OCI-M2 (cell line): ENCODE results near the gene MGLL.
"Not testable (repeated sequence)": the region's sequence is repeated elsewhere in the genome, so short reads cannot be mapped to it uniquely, and the experiment has no call there.

Experiments
- DNase-seq: peaks from one replicate; lab custom pipeline; 2025; ENCODE audit not compliant: unreplicated experiment; lab: John Stamatoyannopoulos, UW

MGLL gene

DNA sequence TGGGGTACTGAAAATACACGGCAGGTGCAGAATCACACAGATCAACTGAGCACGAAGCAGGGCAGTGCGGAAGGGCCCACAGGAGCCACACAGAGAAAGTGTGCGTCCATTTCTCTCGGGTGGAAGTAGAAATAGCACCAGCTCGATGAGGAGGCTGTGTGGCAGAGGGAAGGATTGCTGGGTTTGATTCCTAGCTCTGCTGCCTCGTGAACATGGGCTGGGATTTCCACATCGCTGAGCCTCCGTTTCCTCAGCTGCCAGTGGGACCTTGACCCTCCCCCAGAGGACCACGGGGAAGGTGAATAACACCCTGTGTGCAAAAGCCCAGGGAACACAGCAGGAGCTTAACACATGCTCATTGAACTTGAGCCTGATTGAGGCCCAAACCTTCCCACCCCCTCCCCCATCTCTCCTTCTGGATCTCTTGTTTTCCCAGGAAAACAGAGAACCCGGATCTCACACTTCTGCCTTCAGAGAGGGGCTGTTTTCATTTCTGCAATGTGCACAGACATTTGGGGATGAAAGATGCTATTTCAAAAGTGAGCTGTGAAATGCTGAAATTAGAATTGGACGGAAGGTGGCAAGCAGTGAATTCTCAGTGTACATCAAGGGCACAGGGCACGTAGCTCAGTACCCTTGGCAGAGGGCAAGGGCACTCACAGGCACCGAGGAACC lies 111.2 kb downstream of the MGLL start:
- DNase-seq: no peak

DNA sequence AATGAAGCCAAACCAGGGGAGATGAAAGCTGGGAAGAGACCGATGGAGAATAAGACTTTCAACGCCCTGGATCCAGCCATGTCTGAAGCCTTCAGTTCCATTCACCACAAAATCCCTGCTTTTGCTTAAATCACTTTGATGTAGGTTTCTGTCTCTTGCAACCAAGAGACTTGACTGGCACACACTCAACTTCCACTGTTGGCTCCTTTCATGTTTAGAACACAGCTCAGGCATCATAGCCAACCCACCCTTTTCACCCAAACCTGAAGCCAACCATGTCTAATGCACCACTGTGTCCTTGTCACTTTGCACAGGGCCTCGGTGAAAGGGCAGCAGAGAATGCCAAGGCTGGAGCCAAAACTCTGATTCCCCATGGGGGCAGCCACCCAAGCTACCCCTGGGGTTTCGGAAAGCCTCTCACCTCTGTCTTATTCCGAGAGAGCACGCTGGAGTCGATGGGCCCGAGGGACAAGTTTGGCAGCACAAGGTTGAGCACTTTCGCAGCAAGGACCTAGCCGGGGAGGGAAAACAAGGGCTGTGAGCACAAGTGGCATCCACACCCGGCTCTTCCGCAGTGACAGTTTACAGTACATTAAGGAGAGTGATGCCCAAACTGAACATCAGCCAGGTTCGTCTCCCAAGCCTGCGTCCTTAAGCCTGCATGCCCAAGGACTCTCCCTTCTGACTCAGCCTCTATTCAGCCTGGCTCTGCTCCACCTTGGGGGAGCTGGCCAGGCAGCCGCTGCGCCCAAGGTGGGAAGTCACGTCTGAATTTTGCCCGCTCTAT lies 112.0 kb downstream of the MGLL start:
- no peak for DNase-seq

DNA sequence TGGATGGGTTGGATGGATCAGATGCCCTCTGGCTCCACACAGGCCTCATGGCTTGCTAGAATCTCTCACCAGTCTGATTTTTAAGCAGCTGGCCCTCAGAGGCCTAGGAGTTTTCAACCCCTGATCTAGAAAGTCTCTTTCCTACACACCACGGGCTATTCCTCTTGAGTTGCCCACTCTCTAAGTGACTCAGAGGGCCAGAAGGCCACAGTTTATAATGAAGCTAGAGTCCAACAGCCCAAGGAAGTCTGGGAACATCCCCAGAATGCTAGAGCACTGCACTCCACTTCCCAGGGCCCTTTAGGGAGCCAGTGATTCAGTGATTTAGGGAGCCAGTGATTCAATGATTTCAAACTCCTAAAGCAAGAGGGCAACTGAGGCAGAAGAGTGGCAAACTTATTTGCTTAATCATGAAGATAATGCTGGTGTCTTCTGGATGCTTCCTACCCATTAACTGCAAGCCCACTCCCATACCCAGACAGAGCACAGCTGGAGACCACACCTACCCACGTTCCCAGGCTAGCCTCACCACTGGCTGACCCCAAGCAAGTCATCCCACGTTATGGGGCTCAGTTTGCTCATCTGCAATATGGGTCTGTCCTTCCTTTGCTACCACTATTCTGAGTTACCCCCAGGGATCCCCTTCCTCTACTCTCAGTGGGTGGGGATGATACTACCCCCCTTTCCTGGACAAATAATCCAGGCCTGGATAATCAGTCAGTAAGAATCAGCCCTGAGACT lies 112.8 kb downstream of the MGLL start:
- no peak for DNase-seq

DNA sequence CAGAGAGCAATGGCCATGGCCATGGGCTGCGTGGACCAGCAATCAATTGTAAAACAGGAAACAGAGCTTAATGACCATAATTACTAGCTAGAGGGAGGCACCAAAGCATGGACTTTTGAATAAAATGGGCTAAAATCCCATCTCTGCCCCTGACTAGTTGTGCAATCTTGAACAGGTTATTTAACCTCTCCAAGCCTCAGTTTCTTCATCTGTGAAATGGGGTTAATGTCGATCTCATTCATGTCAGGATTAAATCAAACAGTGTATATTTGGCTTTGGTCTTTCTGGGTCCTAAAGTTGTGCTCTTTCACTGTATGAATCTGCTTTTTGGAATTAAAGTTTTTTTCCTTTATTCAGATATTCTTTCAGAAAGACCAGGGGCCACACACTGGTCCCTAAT lies 113.5 kb downstream of the MGLL start:
- no peak for DNase-seq

DNA sequence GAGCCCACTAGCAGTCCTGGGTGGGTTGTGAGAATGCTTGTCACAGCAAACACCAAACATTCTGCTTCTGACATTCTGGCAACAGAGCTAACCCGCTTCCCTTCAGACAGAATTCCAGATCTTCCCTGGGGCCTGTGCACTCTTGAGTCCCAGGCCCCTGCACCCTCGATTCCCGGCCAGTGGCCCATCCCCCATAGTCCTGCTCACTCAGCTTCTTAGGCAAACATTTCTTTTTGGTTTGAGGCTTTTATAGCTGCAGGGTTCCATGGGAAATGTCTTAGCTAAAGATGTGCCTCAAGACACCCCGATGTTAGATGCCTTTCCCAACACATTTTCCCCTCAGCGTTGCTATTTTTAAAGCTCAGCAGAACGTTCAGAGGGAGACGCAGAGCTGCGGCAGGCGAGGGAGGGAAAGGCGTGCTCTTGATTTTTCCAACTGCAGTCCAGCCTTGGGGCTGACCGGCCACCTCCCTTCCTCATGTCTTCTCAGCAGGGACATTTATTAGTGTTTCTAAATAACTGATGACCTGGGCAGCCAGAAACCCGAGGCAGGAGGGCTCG lies 114.4 kb downstream of the MGLL start:
- no peak for DNase-seq

DNA sequence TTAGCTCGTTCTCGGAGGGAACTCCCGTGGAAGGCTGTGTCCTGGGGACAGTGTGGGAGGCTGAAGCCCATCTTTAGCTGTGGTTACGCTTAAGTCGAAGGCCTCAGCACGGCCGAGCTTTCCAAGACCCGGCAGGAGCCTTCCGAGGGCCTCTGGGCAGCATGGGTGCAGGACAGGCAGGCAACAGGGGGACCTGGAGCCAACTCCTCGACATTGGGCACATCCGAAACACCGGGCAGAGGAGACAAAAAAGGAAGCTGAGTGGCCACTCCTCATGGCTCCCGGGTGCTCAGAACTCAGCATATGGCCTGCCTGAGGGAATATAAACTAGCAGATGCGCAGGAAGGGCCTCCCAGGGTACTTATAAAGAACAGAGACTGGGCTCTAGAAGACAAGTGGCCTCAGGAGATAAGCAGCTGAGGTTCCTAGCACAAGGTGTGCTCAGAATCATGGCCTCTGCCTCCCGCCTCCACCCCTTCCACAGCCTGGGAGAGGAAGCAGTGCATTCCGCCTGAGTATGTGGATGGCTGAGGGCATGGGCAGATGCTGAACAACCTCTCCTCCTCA lies 115.4 kb downstream of the MGLL start:
- no peak for DNase-seq

DNA sequence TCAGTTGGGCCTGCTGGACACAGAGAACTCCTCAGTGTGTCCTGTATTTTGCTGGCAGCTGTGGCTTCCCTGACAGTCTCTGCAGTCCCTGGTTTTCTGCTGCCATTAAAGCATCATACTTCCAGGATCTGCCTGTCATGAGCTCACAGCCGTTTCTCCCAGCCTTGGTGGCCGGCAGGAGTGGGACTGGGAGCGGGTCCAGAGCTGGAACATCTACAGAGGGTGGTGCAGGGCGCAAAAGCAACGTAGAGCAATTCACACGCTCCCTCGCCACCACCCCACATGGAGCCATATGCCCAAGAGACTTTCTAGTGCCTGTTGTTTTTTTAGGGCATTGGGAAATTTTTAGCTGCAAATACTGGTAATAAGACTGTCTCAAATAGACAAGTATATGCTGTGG lies 116.0 kb downstream of the MGLL start:
- no peak for DNase-seq

DNA sequence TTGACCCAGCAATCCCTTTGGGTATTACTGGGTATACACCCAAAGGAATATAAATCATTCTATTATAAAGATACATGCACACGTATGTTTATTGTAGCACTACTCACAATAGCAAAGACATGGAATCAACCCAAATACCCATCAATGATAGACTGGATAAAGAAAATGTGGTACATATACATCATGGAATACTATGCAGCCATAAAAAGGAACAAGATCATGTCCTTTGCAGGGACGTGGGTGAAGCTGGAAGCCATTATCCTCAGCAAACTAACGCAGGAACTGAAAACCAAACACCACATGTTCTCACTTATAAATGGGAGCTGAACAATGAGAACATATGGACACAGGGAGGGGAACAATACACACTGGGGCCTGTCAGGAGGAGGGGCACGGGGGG lies 117.5 kb downstream of the MGLL start:
- not testable (repeated sequence) for DNase-seq

DNA sequence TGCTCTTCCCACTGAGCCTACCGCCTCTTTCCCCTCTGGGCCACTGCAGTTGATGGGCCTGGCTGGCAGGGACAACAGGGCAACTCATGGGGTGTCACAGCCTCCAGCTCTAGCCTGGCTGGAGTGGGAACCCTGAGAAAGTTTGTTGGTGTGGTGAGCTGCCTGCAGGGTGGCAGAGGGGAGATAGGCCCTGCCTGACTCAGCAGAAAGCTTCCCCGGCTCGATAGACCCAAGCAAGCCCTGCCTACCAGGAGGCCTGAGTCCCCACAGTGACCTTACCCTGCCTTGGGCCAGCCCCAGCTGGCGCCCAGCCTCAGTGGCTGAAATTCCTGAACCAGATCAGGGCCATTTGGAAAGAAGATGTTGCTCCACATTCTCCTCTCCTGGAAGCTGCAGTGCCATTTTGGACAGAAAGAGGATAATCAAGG lies 120.2 kb downstream of the MGLL start:
- no peak for DNase-seq

DNA sequence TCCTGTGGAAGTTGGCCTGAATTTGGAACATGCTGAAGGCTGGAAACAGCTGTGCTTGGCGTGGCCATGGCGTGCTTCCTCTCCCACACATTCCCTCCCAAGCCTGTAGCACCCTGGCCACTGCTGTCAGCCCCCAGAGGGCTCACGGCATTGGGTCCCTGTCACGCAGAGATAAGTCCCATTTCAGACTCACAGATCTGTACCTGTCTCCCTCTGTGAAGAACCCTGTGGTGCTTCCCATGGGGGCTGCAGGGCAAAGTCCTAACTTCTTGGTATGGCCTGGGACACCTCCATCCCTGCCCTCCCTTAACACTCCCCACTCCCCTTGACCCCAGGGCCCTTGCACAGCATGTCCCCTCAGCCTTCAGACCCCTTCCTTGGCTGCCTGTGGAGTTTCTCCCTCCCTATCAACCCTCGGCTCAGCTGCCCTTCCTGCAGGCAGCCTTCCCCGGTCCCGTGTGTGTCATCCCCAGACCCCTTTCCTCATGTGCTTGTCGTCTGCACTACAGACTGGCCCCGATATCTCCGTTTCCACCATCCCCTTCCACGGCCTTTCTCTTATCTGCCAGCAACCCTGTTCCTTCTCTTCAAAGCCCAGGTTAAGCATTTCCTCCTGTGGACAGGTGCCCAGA lies 120.9 kb downstream of the MGLL start:
- no peak for DNase-seq

DNA sequence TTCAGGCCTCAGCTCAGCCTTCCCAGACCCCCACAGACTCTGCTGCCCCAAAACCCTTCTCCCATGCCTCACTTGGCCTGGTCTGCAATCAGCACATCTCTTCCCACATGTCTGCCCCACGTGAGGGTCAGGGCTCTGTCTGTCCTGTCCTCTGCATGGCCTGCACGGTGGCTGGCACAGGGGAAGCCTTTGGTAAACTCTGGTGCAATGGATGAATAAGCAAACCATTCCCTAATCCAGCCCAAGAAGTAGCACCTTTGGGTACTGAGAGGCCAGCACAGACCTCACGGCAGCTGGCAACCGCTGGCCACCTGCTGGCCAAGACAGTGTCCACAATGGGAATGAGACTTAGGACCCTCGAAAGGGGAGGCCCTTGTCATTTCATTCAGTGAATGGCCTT lies 121.9 kb downstream of the MGLL start:
- no peak for DNase-seq

DNA sequence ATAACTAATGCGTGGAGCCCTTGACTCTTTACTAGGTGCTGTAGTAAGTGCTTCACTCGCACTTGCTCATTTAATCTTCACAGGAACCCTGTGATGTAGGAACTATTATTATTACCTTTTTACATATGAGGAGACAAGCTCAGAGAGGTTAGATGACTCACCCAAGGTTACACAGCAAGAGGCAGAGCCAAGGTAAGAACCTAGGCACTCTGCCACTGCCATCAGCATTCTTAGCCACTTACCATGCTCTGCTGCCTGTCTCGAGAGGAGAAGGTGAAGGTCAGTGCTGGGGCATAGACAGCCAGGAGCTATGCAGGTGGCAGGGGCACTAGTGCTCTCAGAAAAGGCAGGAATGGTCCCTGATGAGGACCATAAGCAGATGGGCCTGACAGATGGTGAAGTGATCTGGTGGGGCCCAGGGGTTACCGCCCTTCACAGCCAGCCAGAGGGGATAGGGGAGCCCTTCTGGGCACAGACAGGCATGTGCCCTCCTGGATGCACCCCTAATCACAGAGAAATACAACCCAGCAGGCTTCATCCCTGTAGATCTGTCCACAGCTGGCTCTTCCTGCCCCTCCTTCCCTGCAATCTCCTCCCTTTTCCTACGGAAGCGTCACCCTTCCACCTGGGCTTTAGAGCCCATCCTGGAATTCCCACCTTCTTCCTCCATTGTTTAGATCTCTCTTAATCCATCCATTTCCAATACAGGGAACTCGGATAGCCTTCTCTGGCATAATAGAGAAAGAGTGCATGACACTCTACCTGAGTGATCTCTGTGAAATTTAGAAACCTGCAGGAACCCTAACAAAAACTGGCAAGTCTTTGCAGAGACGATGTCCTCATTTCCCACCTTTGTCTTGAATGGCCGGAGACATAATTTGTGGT lies 122.7 kb downstream of the MGLL start:
- DNase-seq: no peak

DNA sequence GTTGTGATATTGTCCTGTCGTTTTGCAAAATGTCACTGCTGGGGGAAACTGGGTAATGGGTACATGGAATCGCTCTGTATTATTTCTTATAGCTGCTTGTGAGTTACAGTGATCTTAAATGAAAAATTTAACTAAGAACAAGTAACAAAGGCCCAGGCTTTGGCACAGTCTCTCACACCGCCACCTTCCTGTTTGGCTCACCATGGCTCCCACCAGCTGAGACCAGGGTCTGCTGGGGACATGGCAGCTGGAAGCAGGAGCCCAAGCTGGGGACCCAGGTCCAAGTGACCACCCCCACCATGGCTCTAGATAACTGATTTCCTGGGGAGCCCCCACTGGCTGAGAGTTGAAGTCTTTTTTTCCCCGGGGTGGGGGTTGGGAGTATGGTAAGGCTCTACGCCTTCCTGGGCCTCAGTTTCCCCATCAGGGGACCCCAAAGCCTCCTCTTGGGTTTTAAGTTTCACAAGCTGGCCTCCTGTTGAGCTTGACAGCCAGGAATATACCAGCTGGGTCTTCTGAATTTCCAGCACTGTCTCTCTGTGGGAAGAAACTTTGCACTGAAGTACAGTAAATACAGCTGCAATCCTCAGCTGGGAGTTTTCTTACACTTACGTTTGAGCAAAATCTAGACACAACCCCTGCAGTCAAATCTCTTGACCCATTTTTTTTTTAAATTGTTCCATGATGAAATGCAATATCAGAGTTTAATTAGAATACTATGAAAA lies 123.5 kb downstream of the MGLL start:
- no peak for DNase-seq

DNA sequence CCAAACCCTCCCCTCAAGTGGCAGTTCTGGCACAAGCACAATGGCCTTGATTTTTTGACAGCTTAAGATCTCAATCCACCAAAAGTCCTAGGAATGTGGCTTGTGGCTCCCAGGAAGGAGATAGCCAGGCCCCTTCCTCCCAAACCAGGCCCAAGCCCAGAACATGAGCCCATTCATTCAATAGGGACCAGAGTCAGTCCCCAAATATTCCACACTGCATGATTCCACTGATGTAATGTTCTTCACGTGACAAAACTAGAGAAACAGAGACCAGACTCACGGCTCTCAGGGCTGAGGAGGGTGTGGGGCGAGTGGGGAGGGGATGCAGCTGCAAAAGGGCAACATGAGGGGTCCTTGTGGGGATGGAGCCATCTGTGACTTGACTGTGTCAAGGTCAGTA lies 124.0 kb downstream of the MGLL start:
- no peak for DNase-seq

DNA sequence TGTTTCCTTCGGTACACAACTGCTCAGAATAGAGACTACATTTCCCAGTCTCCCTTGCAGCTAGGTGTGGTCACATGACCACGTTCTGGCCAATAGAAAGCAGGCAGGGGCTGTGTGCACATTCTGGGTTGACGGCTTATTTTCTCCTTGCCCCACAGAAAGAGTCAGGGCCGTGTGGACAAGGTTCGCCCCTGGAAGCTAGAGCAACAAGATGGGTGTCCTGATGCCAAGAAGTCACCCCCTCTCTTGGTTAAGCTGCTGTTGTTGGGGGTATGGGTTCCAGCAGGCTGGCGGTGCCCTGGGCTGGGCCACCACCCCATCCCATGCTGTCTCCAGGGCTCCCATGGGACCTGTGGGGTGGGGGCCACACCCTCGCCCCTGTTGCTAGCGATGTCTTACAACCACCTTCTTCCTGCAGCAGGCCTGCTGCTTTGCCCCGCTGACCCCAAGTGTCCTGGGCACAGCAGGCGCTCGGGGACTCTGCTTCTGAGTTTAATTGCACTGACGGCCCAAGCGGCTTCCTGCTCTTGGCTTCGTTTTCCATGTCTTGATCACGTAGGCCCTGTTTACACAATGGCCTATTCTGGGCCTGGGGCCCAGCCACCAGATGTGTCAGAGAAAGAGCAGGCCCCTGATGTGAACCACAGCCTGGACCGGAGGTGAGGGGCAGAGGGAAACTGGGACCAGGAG lies 124.6 kb downstream of the MGLL start:
- DNase-seq: no peak

DNA sequence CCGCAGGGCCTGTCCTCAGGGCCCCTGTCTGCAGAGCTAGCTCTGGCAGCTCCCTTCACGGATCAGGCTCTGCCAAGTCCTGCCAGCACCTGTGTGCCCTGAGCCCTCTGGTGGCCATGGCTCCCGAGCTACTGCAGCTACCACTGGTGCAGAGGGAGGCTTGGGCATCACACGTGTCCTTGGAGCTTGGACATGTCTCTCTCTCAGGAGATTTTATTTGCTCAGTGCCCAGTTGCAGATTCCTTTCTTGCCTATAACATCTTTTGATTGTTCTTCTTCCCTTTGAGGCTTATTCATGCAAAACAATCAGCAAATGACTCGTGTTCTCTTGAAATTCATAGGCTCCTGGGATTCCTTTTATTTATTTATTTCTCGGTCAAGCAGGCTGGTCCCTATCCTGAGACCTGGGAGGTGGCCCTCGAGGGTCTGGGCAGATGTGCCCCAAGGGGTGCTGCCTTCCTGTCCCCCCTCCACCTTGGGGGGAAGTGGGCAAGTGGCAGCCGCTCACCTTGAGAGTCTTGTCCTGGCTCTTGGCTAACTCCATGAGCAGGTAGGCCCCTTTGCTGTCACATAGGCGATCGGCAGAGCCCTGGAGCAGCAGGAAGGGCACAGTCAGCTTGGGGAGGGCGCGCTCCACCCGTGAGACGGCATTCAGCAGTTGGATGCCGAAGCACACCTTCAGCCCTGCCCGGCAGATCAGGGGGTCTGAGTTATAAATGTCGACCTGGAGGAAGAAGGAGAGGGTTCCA lies 127.7 kb downstream of the MGLL start:
- no peak for DNase-seq

DNA sequence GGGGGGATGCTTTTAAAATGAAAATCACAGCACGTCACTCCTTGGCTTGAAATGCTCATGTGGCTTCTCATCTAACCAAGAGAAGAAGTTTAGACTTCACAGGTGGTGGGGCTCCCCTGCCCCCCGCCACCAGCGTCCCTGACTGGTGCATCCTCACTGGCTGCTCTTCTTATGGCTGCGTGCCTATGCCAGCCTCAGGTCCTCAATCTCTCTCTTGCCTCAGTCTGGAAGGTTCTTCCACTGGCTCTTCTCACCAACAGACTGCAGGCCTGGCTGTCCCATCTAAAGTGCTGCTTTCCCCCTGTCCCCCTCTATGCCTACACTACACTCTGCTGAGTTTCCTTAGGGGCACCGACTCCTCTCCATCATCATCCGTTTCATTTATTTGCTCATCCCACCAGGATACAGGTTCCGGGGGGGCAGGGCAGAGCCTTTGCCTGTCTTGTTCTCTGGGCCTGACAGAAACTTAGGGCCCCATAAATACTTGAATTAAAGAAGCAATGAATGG lies 128.9 kb downstream of the MGLL start:
- no peak for DNase-seq
